Fibroblast of gingiva (primary cell): ENCODE results near the gene ZNF76.
"Not testable (repeated sequence)": the region's sequence is repeated elsewhere in the genome, so short reads cannot be mapped to it uniquely, and the experiment has no call there.

ENCODE experiments used
- DNase-seq: peaks from one replicate; pipeline ENCODE4 v3.0.0-alpha.2; 2011; ENCODE audit warnings: low read depth

The ZNF76 gene

DNA sequence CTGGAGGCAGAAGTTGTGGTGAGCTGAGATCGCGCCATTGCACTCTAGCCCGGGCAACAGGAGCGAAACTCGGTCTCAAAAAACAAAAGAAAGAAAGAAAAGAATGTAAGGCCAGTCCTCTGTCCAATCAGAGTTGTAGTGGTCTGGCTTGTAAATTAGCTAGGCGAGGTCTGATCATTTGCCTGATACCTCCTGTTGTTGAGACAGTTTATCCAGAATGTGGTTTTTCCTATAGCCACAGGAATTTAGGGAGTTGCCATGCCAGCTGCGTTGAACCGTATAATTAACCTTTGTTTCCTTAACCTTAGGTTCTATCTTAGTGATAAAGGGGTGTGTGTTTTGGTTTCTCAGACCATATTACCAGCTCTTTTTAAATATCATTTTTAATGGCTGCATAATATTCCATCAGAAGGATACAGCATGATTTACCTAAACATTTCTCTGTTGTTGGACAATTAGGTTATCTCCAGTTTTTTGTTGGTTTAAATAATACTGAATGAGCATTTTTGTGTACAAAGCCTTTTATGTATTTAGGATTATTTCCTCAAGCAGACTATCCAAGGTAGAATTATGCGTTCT, 71.1 kb downstream of the ZNF76 start:
- no peak for DNase-seq

DNA sequence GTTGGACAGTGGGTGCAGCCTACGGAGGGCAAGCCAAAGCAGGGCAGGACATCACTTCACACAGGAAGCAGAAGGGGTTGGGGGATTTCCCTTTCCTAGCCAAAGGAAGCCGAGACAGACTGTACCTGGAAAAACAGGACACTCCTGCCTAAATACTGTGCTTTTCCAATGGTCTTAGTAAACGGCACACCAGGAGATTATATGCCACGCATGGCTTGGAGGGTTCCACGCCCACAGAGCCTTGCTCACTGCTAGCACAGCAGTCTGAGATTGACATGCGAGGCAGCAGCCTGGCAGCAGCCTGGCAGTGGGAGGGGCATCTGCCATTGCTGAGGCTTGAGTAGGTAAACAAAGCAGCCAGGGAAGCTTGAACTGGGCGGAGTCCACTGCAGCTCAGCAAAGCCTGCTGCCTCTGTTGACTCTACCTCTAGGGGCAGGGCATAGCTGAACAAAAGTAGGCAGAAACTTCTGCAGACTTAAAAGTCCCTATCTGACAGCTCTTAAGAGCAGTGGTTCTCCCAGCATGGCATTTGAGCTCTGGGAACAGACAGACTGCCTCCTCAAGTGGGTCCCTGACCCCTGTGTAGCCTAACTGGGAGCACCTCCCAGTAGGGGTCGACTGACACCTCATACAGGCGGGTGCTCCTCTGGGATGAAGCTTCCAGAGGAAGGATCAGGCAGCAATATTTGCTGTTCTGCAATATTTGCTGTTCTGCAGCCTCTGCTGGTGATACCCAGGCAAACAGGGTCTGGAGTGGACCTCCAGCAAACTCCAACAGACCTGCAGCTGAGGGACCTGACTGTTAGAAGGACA, 72.7 kb downstream of the ZNF76 start:
- DNase-seq: not testable (repeated sequence)

DNA sequence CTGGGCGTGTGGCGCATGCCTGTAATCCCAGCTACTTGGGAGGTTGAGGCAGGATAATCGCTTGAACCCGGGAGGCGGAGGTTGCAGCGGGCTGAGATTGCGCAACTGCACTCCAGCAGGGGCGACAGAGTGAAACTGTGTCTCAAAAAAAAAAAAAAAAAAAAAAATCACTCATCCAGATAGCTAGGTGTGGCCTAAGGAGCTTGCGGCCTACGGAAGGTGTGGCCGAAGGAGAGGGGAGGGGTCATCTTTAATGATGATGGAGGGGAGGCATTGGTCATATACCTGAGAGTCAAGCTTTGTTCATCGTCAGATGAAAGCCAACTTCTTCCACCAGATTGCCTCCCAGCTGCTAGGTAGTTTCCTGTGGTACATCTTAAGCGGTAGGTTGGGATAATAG, 82.0 kb downstream of the ZNF76 start:
- no peak for DNase-seq

DNA sequence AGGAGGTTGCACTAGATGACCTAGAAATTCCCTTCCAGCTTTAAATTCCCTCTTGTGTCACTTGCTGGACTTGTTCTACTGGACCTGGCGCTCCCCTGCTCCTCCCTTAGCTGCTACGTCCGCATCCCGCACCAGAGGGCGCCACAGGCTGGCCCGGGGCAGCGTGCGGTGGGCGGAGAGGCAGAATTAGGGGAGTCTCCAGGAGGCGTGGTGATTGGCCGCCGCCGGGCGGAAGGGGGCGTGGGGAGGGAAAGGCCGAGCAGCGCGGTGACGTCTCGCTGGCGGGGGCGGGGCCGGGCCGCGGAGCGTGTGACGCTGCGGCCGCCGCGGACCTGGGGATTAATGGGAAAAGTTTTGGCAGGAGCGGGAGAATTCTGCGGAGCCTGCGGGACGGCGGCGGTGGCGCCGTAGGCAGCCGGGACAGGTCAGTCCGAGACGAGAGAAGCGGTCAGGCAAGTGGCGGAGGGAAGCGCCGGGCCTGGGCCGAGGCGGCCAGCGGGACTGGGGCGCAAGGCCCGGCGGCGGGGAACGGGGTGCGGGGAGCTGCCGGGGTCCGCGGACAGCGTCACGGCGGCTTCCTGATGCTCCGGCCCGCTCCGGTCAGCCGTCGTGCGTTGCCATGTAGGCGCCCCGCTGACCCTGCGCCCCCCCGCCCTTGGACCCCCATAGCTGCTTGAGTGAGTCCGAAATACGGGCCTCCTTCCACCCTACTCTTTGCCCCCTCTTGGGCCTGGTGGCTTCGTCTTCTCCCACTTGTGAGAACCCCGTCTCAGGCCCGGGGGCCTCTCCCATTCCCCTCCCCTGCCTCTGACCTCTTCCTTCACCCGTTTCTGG, 82.9 kb downstream of the ZNF76 start, which contains the start of gene PPARD:
PPARD (plus strand) TSS at position 301 of the 834 bp plus-strand sequence. CDS start 68,530 bp downstream, outside the sequence.
- peak; percentile 94 for DNase-seq

DNA sequence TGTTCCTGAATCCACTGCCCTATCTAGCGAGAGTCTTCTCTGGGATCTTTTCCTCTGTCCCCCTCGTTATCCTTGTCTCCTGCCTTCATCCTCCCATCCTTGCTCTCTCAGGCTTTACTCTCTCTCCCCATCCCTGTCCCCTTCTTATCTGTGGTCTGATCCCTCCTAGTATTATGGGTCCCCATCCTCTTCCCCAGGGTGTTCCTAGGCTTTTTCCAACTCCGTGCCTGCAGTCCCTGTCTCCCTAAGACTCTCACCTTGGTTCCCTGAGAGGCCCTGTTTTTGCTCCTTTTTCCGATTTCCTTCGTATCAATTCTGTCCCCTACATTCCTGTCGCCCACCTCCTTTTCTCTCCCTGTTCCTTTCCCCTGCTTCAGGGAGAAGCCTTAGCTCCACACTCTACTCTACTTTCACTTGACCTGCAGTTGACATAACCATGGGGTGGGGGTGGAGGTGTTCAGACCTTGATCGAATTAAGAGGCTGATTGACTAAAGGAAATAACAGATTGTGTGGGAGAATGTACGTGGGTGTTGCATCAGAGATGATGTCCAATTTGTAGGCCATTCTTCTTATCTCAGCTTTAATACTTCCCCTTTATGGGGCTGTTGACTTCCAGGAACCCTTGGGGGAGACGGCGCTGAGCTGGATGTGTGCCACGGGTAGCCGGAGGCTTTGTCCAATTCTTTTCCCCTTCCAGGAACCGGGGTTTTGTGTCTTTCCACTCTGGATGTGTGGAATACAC, 83.7 kb downstream of the ZNF76 start:
- DNase-seq: no peak

DNA sequence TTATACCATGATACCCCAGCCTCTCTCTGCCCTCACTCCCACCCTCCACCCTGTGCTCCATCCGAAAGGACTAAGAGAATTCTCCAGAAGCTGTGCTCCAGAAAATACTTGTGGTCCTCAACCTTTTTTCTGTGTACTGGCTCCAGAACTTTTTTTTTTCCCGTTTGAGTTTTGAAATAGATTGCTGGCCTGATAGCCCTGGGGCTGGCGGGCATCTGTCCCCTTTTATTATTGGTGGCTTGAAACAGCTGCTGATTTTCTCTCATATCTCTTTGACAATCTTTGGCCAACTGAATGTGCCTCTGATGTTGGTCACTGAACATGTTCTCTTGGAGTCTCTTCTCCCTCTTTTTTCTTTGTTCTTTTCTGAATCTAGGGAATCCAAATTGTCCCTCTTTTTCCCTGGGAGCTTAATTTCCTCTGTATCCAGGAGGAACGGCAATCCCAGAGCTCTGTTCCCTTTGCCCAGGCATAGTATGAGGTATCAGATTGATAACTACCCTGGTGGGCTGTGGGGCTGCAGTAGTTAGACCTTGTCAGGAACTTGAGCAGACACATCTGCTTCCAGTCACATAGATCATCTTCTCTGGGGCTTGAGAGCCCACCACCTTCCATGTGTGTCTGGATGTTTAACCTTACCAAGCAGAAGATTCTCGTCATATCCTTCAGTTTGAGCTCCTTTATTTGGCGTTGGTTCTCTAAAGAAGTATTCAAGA, 84.5 kb downstream of the ZNF76 start:
- DNase-seq: no peak
